Keratinocyte (primary cell): ENCODE measurements around the gene CTNNA2.

Experiments
- CTCF ChIP-seq, 3 experiments: IDR thresholded peaks in 1 of 3; conservative IDR thresholded peaks in 1 of 3; optimal IDR thresholded peaks in 1 of 3; 2 replicates in 2 of 3; 3 replicates in 1 of 3; pipeline versions ENCODE3 to v1.5.1; 2011; ENCODE audit warnings: low read length in 3 of 3, mild to moderate bottlenecking in 3 of 3, moderate library complexity in 2 of 3, control low read depth in 1 of 3, inconsistent platforms in 1 of 3; ENCODE audit not compliant: insufficient read depth in 2 of 3; ENCODE audit errors: extremely low read depth in 1 of 3
- EZH2 ChIP-seq: IDR thresholded peaks from one replicate; pipeline ENCODE4 v1.6.1; 2012; ENCODE audit warnings: inconsistent platforms, mild to moderate bottlenecking, low read length, moderate library complexity

GRCh38 chr2:79874015-79874414, 361.2 kb downstream of the CTNNA2 start:
- TF ChIP-seq CTCF (optimal IDR thresholded peaks at IDR 0.05 in 1 of 3, IDR thresholded peaks at IDR 0.05 in 1 of 3, conservative IDR thresholded peaks at IDR 0.05 in 1 of 3; ENCODE audit: extremely low read depth in 1 of 3, insufficient read depth in 2 of 3, low read length in 3 of 3), result no peak
- no peak for TF ChIP-seq EZH2
